AG04449 (cell line): ENCODE measurements around the gene ARHGAP9.

ENCODE experiments used
- CTCF ChIA-PET: fragments of 350-600 bp; formaldehyde crosslinking; extraction: SDS; loops from one replicate; lab custom pipeline; 2021; ENCODE audit warnings: antibody characterized with exemption; lab: Yijun Ruan, JAX
- POLR2A ChIA-PET: fragments of 400-600, 350-600 bp; formaldehyde crosslinking; extraction: SDS; loops from one replicate; lab custom pipeline; 2020; ENCODE audit warnings: antibody characterized with exemption, inconsistent platforms; lab: Yijun Ruan, JAX
- DNase-seq: peaks from one replicate; pipeline ENCODE4 v3.0.0-alpha.2; 2010; ENCODE audit warnings: low read depth, low spot score
- H3K4me3 ChIP-seq: 2 replicates; pipeline ENCODE4 v1.5.1; 2011; ENCODE audit warnings: low read depth, mild to moderate bottlenecking, control low read depth, low read length
- CTCF ChIP-seq: IDR thresholded peaks from one replicate; pipeline ENCODE4 v1.5.1; 2011; ENCODE audit warnings: mild to moderate bottlenecking, moderate library complexity, low read length, control low read depth, inconsistent platforms; ENCODE audit not compliant: insufficient read depth; ENCODE audit errors: missing control alignments

ARHGAP9 gene

GRCh38 chr12:57491393-57492280 is 12.0 kb upstream of the ARHGAP9 start:
- ChIA-PET CTCF (interaction anchor here (1.0 to 3.4 kb wide), 3 partner anchors 14 to 33 kb away, joined by 3 to 18 read pairs (median 3); no protein-coding TSS in a partner anchor), POLR2A (no interaction called here)
- H3K4me3 ChIP-seq = no peak overlapping the region
- no peak for TF ChIP-seq CTCF
- no peak for DNase-seq

- DNase-seq = no peak
- CTCF ChIA-PET = interaction anchor here (1.6 to 3.4 kb wide), 2 partner anchors 14 to 32 kb away, joined by 4 to 18 read pairs; no protein-coding TSS in a partner anchor
- H3K4me3 ChIP-seq = no peak overlapping the region
- no peak for TF ChIP-seq CTCF
- POLR2A ChIA-PET = no interaction called here
Measured at GRCh38 chr12:57490126-57490525, 10.5 kb upstream of the ARHGAP9 start.

DNA sequence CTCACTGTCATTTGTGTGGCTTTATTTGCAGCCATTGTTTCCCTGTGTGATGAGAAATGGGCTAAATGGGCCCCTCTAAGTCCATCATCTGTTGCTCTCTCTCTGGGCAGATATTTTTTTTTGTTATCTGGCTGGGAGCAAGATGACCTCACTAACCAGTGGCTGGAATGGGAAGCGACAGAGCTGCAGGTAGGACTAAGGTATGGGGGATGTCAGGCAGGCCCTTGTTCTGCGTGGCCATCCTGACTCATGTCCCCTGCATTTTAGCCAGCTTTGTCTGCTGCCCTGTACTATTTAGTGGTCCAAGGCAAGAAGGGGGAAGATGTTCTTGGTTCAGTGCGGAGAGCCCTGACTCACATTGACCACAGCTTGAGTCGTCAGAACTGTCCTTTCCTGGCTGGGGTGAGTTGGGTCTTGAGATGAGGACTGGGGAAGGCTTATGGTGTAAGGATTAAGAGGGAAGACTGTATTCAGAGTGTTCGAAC is 9.5 kb upstream of the ARHGAP9 start:
- ChIA-PET POLR2A (no interaction called here), CTCF (interaction anchor here (3.4 kb wide), 1 partner anchor 31 kb away, joined by 18 read pairs; no protein-coding TSS in a partner anchor)
- no peak for DNase-seq
- peak overlapping the region; percentile 99 for H3K4me3 ChIP-seq
- no peak for TF ChIP-seq CTCF

DNA sequence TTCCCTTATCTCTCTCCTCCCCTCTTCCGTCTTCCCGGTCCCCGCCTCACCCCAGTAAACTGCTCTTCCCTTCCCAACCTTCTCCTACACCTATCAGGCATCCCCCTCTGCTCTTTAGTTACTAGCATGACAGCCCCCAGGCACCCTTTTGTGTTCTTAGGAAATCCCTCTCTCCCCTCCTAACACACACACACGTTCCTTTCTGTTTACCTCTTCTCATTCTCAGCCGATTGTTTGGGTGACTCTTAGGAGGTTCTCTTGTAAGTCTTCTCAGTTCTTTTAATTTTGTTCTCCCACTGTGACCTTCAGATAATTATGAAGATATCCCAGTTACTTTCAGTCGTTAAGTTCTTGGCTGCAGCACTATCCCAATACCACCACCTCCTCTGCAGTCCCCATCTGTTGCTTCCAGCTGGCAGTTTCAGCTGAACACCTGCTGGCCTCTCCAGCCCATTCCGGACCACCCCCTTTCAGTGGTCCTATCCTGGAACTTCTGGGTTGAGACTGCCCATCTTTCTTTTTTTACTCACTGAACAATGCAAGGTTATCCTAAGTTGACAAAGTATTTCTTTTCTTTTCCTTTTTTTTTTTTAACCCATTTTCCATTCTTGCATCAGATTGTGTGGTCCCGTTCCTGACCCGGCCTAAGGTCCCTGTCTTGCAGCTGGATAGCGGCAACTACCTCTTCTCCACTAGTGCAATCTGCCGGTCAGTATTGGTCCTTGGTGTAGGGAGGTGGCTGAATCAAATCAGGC is 8.9 kb upstream of the ARHGAP9 start:
- H3K4me3 ChIP-seq = peak overlapping the region; percentile 99
- CTCF ChIA-PET = interaction anchor here (3.4 kb wide), 1 partner anchor 30 kb away, joined by 18 read pairs; no protein-coding TSS in a partner anchor
- POLR2A ChIA-PET = interaction anchor here (1.1 kb wide), 1 partner anchor 29 kb away, joined by 4 read pairs; no protein-coding TSS in a partner anchor
- TF ChIP-seq CTCF = no peak
- no peak for DNase-seq

DNA sequence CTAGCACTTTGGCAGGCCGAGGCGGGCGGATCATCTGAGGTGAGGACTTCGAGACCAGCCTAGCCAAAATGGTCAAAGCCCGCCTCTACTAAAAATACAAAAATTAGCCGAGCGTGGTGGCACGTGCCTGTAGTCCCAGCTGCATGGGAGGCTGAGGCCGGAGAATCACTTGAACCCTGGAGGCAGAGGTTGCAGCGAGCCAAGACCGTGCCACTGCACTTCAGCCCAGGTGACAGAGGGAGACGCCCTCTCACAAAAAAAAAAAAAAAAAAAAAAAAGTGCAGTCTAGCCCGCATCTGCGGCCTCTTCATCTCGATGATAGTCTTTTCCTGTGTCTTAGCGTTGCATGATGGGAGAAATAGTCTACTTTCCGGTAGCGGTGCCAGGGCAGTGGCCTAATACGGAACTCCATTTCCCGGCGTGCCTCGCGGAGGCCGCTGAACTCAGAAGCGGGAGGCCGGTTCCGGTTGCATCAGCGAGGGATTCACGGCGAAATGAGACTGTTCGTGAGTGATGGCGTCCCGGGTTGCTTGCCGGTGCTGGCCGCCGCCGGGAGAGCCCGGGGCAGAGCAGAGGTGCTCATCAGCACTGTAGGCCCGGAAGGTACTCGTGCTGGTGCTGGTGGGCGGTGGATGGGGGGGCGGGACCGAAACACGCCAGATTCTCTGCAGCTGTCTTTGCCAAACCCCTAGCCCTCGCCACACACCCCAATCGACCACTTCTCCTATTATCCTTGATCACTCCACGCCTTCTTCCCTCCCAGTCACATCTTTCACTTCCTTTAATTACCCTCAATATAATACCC is 8.1 kb upstream of the ARHGAP9 start, which contains the start of gene MARS1:
Gene MARS1, plus strand, starts transcription at position 472 of the 805 bp plus-strand sequence. Its CDS starts 23 bp downstream, at position 495.
- TF ChIP-seq CTCF = no peak
- ChIA-PET CTCF (interaction anchor here (1.0 to 20.7 kb wide), 2 partner anchors 12 to 26 kb away, joined by 3 to 321 read pairs; partner anchors contain the start of gene GLI1), POLR2A (interaction anchor here (0.7 to 1.5 kb wide), 3 partner anchors 13 to 32 kb away, joined by 3 to 5 read pairs (median 4); no protein-coding TSS in a partner anchor)

More for the DNA sequence above, 8.1 kb upstream of the ARHGAP9 start, which contains the start of gene MARS1:
- peak within 1 kb of the TSS; percentile 99 for H3K4me3 ChIP-seq
- DNase-seq = peak; percentile 73
